IMR-90 (cell line): Measurements from ENCODE around the gene ZNF521. TPM values are rescaled to one million over a fixed set of nuclear protein-coding genes. Genes with fewer than 3 reads are reported as not detected.

Experiments
- ATAC-seq: fragments of 200-7000 bp; cut with Tn5 transposase; 2 replicates; pipeline ENCODE4 v1.9.1; 2020; ENCODE audit warnings: low read depth, mild to moderate bottlenecking, moderate library complexity
- BruUV-seq: library from RNA; stranded (reverse); fragments of 400-500 nt; replicated peaks from 2 replicates; lab custom pipeline; 2021; lab: Mats Ljungman, UMichigan
- CTCF ChIA-PET: fragments of 300-600 bp; formaldehyde crosslinking; extraction: SDS; loops from one replicate; lab custom pipeline; 2021; ENCODE audit warnings: antibody characterized with exemption; lab: Yijun Ruan, JAX
- POLR2A ChIA-PET: fragments of 300-600 bp; sonication (Branson Sonifier 250); formaldehyde crosslinking; loops from one replicate; lab custom pipeline; 2022; ENCODE audit warnings: antibody characterized with exemption; ENCODE audit not compliant: unreplicated experiment; lab: Charles Lee
- DNase-seq: peaks from one replicate; pipeline ENCODE4 v3.0.0; 2013
- H2AFZ ChIP-seq: replicated peaks from 2 replicates; pipeline ENCODE3; 2013; ENCODE audit warnings: low read length, mild to moderate bottlenecking; ENCODE audit not compliant: poor library complexity
- H2AK5ac ChIP-seq: 2 replicates; pipeline ENCODE4 v1.6.1; 2013; ENCODE audit warnings: low read depth, low read length, inconsistent platforms
- H2AK9ac ChIP-seq: replicated peaks from 2 replicates; pipeline ENCODE3; 2013; ENCODE audit warnings: mild to moderate bottlenecking, low read depth, low read length, moderate library complexity; ENCODE audit not compliant: poor library complexity
- H2BK120ac ChIP-seq: 2 replicates; pipeline ENCODE4 v1.6.1; 2013; ENCODE audit warnings: low read depth, low read length, inconsistent platforms
- H2BK15ac ChIP-seq: 3 replicates; pipeline ENCODE4 v1.6.1; 2013; ENCODE audit warnings: low read depth, low read length, inconsistent platforms
- H2BK20ac ChIP-seq: 2 replicates; pipeline ENCODE4 v1.6.1; 2013; ENCODE audit warnings: low read depth, mild to moderate bottlenecking, inconsistent platforms, low read length, moderate library complexity
- H2BK5ac ChIP-seq: 2 replicates; pipeline ENCODE4 v1.6.1; 2013; ENCODE audit warnings: mild to moderate bottlenecking, low read depth, low read length, inconsistent platforms; ENCODE audit not compliant: poor library complexity, severe bottlenecking
- H3K14ac ChIP-seq: replicated peaks from 2 replicates; pipeline ENCODE4 v1.6.1; 2013; ENCODE audit warnings: low read depth, low read length, inconsistent platforms
- H3K18ac ChIP-seq: 2 replicates; pipeline ENCODE4 v1.6.1; 2013; ENCODE audit warnings: low read depth, low read length, control low read depth
- H3K23ac ChIP-seq: 2 replicates; pipeline ENCODE4 v1.6.1; 2013; ENCODE audit warnings: low read depth, low read length, inconsistent platforms
- H3K27ac ChIP-seq: 2 replicates; pipeline ENCODE4 v1.5.1; 2013; ENCODE audit warnings: mild to moderate bottlenecking, control low read depth, low read length; ENCODE audit not compliant: insufficient read depth
- H3K27me3 ChIP-seq: 2 replicates; pipeline ENCODE4 v1.6.1; 2013; ENCODE audit warnings: low read length; ENCODE audit not compliant: control insufficient read depth, insufficient read depth
- H3K36me3 ChIP-seq: 2 replicates; pipeline ENCODE4 v1.6.1; 2013; ENCODE audit warnings: low read length, mixed read lengths; ENCODE audit not compliant: control insufficient read depth, insufficient read depth
- H3K4ac ChIP-seq: 2 replicates; pipeline ENCODE4 v1.6.1; 2013; ENCODE audit warnings: low read depth, low read length, inconsistent platforms
- H3K4me1 ChIP-seq: 2 replicates; pipeline ENCODE4 v1.6.1; 2013; ENCODE audit warnings: low read length, mixed read lengths; ENCODE audit not compliant: control insufficient read depth, insufficient read depth
- H3K4me2 ChIP-seq: 2 replicates; pipeline ENCODE4 v1.6.1; 2013; ENCODE audit warnings: low read depth, mild to moderate bottlenecking, control low read depth, low read length, moderate library complexity
- H3K4me3 ChIP-seq: 2 replicates; pipeline ENCODE4 v1.5.1; 2013; ENCODE audit warnings: low read depth, mild to moderate bottlenecking, control low read depth, low read length, moderate library complexity; ENCODE audit not compliant: insufficient read depth
- H3K56ac ChIP-seq: 2 replicates; pipeline ENCODE4 v1.6.1; 2013; ENCODE audit warnings: low read length, inconsistent platforms; ENCODE audit not compliant: insufficient read depth; ENCODE audit errors: extremely low read depth
- H3K79me1 ChIP-seq, 2 experiments: 2 replicates each; pipeline ENCODE4 v1.6.1; 2013; ENCODE audit warnings: low read length in 2 of 2, inconsistent platforms in 1 of 2, low read depth in 1 of 2
- H3K9ac ChIP-seq: 2 replicates; pipeline ENCODE4 v1.6.1; 2013; ENCODE audit warnings: low read depth, low read length, control low read depth
- H3K9me1 ChIP-seq: 2 replicates; pipeline ENCODE4 v1.6.1; 2013; ENCODE audit warnings: low read length, inconsistent platforms; ENCODE audit not compliant: insufficient read depth
- H3K9me3 ChIP-seq: 2 replicates; pipeline ENCODE4 v1.6.1; 2013; ENCODE audit warnings: low read length; ENCODE audit not compliant: control insufficient read depth, insufficient read depth
- H4K20me1 ChIP-seq: 2 replicates; pipeline ENCODE4 v1.6.1; 2013; ENCODE audit warnings: low read length, inconsistent platforms; ENCODE audit not compliant: insufficient read depth
- H4K5ac ChIP-seq: 2 replicates; pipeline ENCODE4 v1.6.1; 2013; ENCODE audit warnings: mild to moderate bottlenecking, low read depth, low read length, control low read depth
- H4K8ac ChIP-seq, 2 experiments: 2 replicates each; pipeline ENCODE4 v1.6.1; 2013; ENCODE audit warnings: low read depth in 2 of 2, low read length in 2 of 2, control low read depth in 1 of 2, inconsistent platforms in 1 of 2
- H4K91ac ChIP-seq: 2 replicates; pipeline ENCODE4 v1.6.1; 2013; ENCODE audit warnings: low read depth, low read length, inconsistent platforms; ENCODE audit not compliant: insufficient read depth
- BHLHE40 ChIP-seq: fragments of 150-350 bp; IDR thresholded peaks from 2 replicates; pipeline ENCODE4 v1.6.1; 2016; ENCODE audit warnings: mild to moderate bottlenecking, low read depth, low read length
- CEBPB ChIP-seq: IDR thresholded peaks from 2 replicates; pipeline ENCODE4 v1.6.1; 2012; ENCODE audit warnings: low read depth, low read length, improper control_type of control experiment
- CHD1 ChIP-seq: IDR thresholded peaks from 2 replicates; pipeline ENCODE4 v1.6.1; 2012; ENCODE audit warnings: low read depth, low read length, improper control_type of control experiment
- CTCF ChIP-seq: conservative IDR thresholded peaks from 2 replicates; pipeline ENCODE4 v1.5.1; 2012; ENCODE audit warnings: mild to moderate bottlenecking, low read depth, low read length, improper control_type of control experiment
- ELK1 ChIP-seq: fragments of 150-350 bp; IDR thresholded peaks from 2 replicates; pipeline ENCODE4 v1.6.1; 2016; ENCODE audit warnings: low read depth, mild to moderate bottlenecking, low read length, moderate library complexity, borderline replicate concordance
- FOS ChIP-seq: fragments of 150-350 bp; IDR thresholded peaks from 2 replicates; pipeline ENCODE4 v1.6.1; 2016; ENCODE audit warnings: low read depth, low read length
- MAFK ChIP-seq: IDR thresholded peaks from 2 replicates; pipeline ENCODE4 v1.6.1; 2012; ENCODE audit warnings: low read depth, low read length, improper control_type of control experiment
- MAZ ChIP-seq: IDR thresholded peaks from 2 replicates; pipeline ENCODE4 v1.6.1; 2012; ENCODE audit warnings: low read depth, mild to moderate bottlenecking, low read length, improper control_type of control experiment, moderate library complexity, borderline replicate concordance
- MXI1 ChIP-seq: IDR thresholded peaks from 2 replicates; pipeline ENCODE4 v1.6.1; 2012; ENCODE audit warnings: low read depth, mild to moderate bottlenecking, low read length, moderate library complexity, borderline replicate concordance
- NFE2L2 ChIP-seq: fragments of 150-350 bp; IDR thresholded peaks from 2 replicates; pipeline ENCODE4 v1.6.1; 2016; ENCODE audit warnings: low read depth, mild to moderate bottlenecking, low read length
- POLR2A ChIP-seq: IDR thresholded peaks from 2 replicates; pipeline ENCODE4 v1.6.1; 2012; ENCODE audit warnings: mild to moderate bottlenecking, low read depth, low read length
- RAD21 ChIP-seq: IDR thresholded peaks from 2 replicates; pipeline ENCODE4 v1.6.1; 2012; ENCODE audit warnings: low read length, improper control_type of control experiment
- RCOR1 ChIP-seq: IDR thresholded peaks from 2 replicates; pipeline ENCODE4 v1.6.1; 2012; ENCODE audit warnings: mild to moderate bottlenecking, low read length, improper control_type of control experiment; ENCODE audit not compliant: insufficient replicate concordance
- RFX5 ChIP-seq: IDR thresholded peaks from 2 replicates; pipeline ENCODE4 v1.8.0; 2012; ENCODE audit warnings: low read depth, mild to moderate bottlenecking, low read length, moderate library complexity
- SMC3 ChIP-seq: fragments of 150-350 bp; IDR thresholded peaks from 2 replicates; pipeline ENCODE4 v1.6.1; 2016; ENCODE audit warnings: low read depth, mild to moderate bottlenecking, antibody characterized with exemption, low read length, moderate library complexity
- USF2 ChIP-seq: fragments of 150-350 bp; IDR thresholded peaks from 2 replicates; pipeline ENCODE4 v1.6.1; 2017; ENCODE audit warnings: mild to moderate bottlenecking, antibody characterized with exemption, low read length, low read depth
- WGBS, 2 experiments: methylation state at CpG; one replicate each; pipeline versions ENCODE4 v1.1.5 to v1.1.7; 2013; ENCODE audit warnings: missing lambda C conversion rate in 2 of 2; ENCODE audit not compliant: insufficient read length in 1 of 2; ENCODE audit errors: extremely low coverage in 2 of 2; 5-methylcytosine and 5-hydroxymethylcytosine counted together
- dilution Hi-C: fragments of 300-500 bp; cut with HindIII; formaldehyde crosslinking; loops from one replicate; pipeline ENCODE4 v1.14.3; 2018; ENCODE audit warnings: low sequenced_read_pairs; ENCODE audit not compliant: unreplicated experiment
- in situ Hi-C: fragments of 300-500 bp; cut with MboI; formaldehyde crosslinking; loops from 3 replicates; pipeline ENCODE4 v1.14.3; 2019; ENCODE audit warnings: low sequenced_read_pairs, inconsistent platforms, mixed read lengths
- intact Hi-C: fragments of 100-400 bp; cut with micrococcal nuclease; formaldehyde crosslinking; loops from 2 replicates; pipeline ENCODE4 v1.10.0; 2022
- polyA plus RNA-seq, 3 experiments: library from polyadenylated mRNA; depleted of rRNA; stranded (reverse); fragments of >200 nt; gene quantifications; 2 replicates each; pipeline ENCODE4 v1.2.3, GENCODE V29; 2012; ENCODE audit warnings: low replicate concordance in 1 of 3
- total RNA-seq: library from RNA; depleted of rRNA; stranded (reverse); fragments of >200 nt; gene quantifications from 2 replicates; pipeline ENCODE4 v1.2.3, GENCODE V29; 2012

ZNF521 gene
- total and polyA plus RNA-seq, 2 of the 4 experiments (the other 2 are of a cell fraction), result 21.5 to 59.3 TPM

GRCh38 chr18:25074925-25075324 is 277.0 kb downstream of the ZNF521 start:
- POLR2A ChIA-PET, result no interaction called here
- no peak overlapping the region for H3K56ac ChIP-seq
- H3K36me3 ChIP-seq, result peaks cover 15% of the 10 kb centered on the region
- no peak overlapping the region for H4K8ac ChIP-seq
- no peaks in the 10 kb centered on the region for H3K79me1 ChIP-seq
- no peak for DNase-seq
- no peak overlapping the region for H2BK120ac ChIP-seq
- no peak overlapping the region for H2BK15ac ChIP-seq
- H3K9me1 ChIP-seq, result peaks cover 4% of the 10 kb centered on the region; the same call in 1 of the 2 replicates
- no peak overlapping the region for H3K23ac ChIP-seq
- H3K4me3 ChIP-seq, result no peak overlapping the region
- CTCF ChIA-PET, result no interaction called here
- no TSS peak for BruUV-seq
- dilution Hi-C loops, result no loop called here
- intact Hi-C loops, result loop anchor here (10.0 kb wide), 1 partner anchor 180 kb away; no protein-coding TSS in a partner anchor
- no peak overlapping the region for H2BK20ac ChIP-seq
- no peak overlapping the region for H3K18ac ChIP-seq
- no peak overlapping the region for H3K9ac ChIP-seq
- H3K4me1 ChIP-seq, result peaks cover 10% of the 10 kb centered on the region; the same call in 1 of the 2 replicates
- in situ Hi-C loops, result no loop called here
- H3K9me3 ChIP-seq, result no peaks in the 10 kb centered on the region
- ATAC-seq, result no peak
- H2AK5ac ChIP-seq, result no peak overlapping the region
- H4K91ac ChIP-seq, result no peak overlapping the region
- H2AFZ ChIP-seq, result no peak overlapping the region
- no peak overlapping the region for H3K14ac ChIP-seq
- H3K4me2 ChIP-seq, result no peak overlapping the region
- WGBS, 2 experiments, result no CpG with 5 or more reads among the region's 4 CpGs
- H2BK5ac ChIP-seq, result no peak overlapping the region
- no peak overlapping the region for H3K27ac ChIP-seq
- H3K4ac ChIP-seq, result no peak overlapping the region
- H3K27me3 ChIP-seq, result no peaks in the 10 kb centered on the region
- no peaks in the 10 kb centered on the region for H4K20me1 ChIP-seq
- TF ChIP-seq CTCF (no peak), MAFK (no peak), BHLHE40 (no peak), ELK1 (no peak), SMC3 (no peak), NFE2L2 (no peak), CHD1 (no peak), MAZ (no peak), RAD21 (no peak), MXI1 (no peak), CEBPB (no peak), POLR2A (no peak), USF2 (no peak), FOS (no peak), RCOR1 (no peak), RFX5 (no peak)
- no peak overlapping the region for H4K5ac ChIP-seq
- no peak overlapping the region for H2AK9ac ChIP-seq
